Measurements from ENCODE around the gene PPM1L. TPM values are rescaled to one million over a fixed set of nuclear protein-coding genes. Genes with fewer than 3 reads are reported as not detected.

The PPM1L gene
- total RNA-seq, 1 donor from 2014 or later: 13.5 TPM

DNA sequence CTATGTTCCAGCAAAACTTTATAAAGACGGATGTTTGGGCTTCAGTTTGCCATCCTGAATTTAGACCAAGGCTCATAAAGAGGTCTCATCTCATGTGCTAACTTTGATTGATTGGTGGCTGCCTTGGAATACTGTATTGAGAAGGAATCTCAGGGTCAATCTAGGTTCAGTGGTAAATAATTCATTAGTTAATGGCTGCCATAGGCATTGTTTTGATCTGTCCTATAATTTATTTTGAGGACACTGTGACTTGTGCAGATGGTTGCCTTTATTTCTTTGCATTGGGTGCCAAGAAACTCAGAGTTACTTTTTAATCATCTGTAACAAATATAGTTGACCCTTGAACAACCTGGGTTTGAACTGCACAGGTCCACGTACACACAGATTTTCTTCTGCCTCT lies 189.3 kb downstream of the PPM1L start:
- ATAC-seq: no peak
- peaks cover 8% of the 10 kb centered on the region for H3K4me1 ChIP-seq
- H3K9me3 ChIP-seq: no peaks in the 10 kb centered on the region
- DNase-seq: no peak
- no peaks in the 10 kb centered on the region for H3K27me3 ChIP-seq
- H3K4me3 ChIP-seq: no peak overlapping the region
- no peak overlapping the region for H3K27ac ChIP-seq
- H3K36me3 ChIP-seq: no peaks in the 10 kb centered on the region
- intact Hi-C loops (cut with DNase I): no loop called here
- TF ChIP-seq, protein P1, sequence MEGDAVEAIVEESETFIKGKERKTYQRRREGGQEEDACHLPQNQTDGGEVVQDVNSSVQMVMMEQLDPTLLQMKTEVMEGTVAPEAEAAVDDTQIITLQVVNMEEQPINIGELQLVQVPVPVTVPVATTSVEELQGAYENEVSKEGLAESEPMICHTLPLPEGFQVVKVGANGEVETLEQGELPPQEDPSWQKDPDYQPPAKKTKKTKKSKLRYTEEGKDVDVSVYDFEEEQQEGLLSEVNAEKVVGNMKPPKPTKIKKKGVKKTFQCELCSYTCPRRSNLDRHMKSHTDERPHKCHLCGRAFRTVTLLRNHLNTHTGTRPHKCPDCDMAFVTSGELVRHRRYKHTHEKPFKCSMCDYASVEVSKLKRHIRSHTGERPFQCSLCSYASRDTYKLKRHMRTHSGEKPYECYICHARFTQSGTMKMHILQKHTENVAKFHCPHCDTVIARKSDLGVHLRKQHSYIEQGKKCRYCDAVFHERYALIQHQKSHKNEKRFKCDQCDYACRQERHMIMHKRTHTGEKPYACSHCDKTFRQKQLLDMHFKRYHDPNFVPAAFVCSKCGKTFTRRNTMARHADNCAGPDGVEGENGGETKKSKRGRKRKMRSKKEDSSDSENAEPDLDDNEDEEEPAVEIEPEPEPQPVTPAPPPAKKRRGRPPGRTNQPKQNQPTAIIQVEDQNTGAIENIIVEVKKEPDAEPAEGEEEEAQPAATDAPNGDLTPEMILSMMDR (IDR thresholded peaks at IDR 0.05): no peak

DNA sequence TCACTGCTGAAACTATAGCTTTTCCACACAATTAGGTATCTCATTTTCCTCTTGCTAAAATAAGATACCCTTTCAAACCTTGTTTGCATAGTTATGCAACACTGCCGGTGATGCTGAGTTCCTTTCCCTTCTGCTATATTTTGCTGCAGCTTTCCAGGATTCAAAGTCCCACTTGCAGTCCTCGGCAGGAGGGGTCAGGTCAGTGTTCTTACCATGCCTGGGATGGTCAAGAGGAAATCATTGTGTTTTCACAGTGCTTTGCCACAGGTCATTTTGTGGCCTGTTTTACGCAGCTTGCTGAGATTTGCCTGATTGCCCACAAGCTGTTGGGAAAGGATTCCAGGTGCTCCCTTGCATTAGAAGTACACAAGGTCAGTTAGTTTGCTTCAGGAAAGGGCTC lies 192.2 kb downstream of the PPM1L start:
- Histone ChIP-seq H3K4me1 (peaks cover 6% of the 10 kb centered on the region), H3K27ac (no peak overlapping the region), H3K36me3 (no peaks in the 10 kb centered on the region), H3K27me3 (no peaks in the 10 kb centered on the region), H3K4me3 (no peak overlapping the region), H3K9me3 (no peaks in the 10 kb centered on the region)
- DNase-seq (no peak), ATAC-seq (no peak)
- intact Hi-C loops (cut with DNase I): no loop called here
- TF ChIP-seq, protein P1 (IDR thresholded peaks at IDR 0.05): no peak

DNA sequence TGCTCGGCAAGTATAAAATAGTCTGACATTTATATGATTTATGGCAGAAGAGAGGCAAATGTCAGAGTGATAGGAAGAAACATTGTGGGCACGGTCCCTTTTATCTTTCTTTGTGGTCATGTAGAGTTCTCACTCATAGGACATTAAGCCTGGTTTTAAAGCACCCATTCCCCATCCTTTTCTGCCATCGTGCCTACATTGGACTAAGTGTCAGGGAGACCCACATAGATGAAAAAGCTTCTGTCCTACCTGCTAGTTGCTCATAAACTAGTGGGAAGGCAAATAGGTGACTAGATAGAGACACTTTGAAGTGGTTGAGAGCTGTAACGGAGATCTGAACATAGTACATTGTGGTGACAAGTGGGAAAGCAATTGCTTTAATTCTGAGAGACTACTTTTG lies 193.4 kb downstream of the PPM1L start:
- Histone ChIP-seq H3K27ac (no peak overlapping the region), H3K27me3 (no peaks in the 10 kb centered on the region), H3K9me3 (no peaks in the 10 kb centered on the region), H3K4me3 (no peak overlapping the region), H3K36me3 (no peaks in the 10 kb centered on the region), H3K4me1 (peaks cover 6% of the 10 kb centered on the region)
- ATAC-seq (no peak), DNase-seq (no peak)
- intact Hi-C loops (cut with DNase I): no loop called here
- TF ChIP-seq, protein P1 (IDR thresholded peaks at IDR 0.05): no peak

DNA sequence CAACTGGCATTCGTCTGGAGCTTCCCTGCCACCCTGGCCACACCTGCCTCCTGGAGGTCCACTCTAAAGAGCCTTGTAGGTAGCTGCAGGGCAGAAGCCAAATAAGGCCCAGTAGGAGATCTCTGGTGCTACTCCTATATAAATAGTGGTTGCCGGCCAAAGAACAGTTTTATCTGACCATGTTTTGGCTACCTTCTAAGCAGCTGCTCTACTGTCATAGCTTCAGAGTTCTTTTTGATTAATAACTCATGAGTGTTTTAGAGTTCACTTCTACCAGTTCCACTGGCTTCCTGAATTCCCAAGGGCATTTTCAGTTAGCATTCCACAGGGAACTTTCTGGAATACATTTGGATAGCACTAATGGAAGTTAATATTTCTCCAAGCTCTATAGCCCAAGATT lies 194.5 kb downstream of the PPM1L start:
- no peaks in the 10 kb centered on the region for H3K27me3 ChIP-seq
- H3K9me3 ChIP-seq: no peaks in the 10 kb centered on the region
- ATAC-seq (no peak), DNase-seq (no peak)
- peaks cover 6% of the 10 kb centered on the region for H3K4me1 ChIP-seq
- intact Hi-C loops (cut with DNase I): no loop called here
- H3K4me3 ChIP-seq: no peak overlapping the region
- TF ChIP-seq, protein P1 (IDR thresholded peaks at IDR 0.05): no peak
- H3K36me3 ChIP-seq: no peaks in the 10 kb centered on the region
- no peak overlapping the region for H3K27ac ChIP-seq

DNA sequence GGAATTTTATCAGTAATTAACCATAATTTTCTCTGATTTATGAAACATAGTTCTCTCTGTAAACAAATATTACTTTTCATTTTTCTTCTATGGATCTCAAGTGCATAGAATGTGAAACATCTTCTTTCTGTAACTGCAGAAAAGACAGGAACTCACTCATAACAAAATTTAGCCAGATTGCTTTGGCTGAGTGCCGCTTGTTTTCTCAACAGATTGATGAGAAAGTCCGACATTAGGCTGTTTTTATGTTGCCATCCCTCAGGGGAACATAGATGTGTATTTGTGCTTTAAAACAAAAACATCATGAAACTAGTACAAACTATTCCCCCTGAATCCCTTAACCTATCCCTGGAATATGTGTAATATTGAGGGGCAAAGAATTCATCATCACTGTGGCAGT lies 194.9 kb downstream of the PPM1L start:
- ATAC-seq: no peak
- Histone ChIP-seq H3K4me3 (no peak overlapping the region), H3K4me1 (peaks cover 6% of the 10 kb centered on the region), H3K27me3 (no peaks in the 10 kb centered on the region), H3K27ac (no peak overlapping the region), H3K9me3 (no peaks in the 10 kb centered on the region), H3K36me3 (no peaks in the 10 kb centered on the region)
- TF ChIP-seq, protein P1 (IDR thresholded peaks at IDR 0.05): no peak
- no peak for DNase-seq
- intact Hi-C loops (cut with DNase I): no loop called here

All from upper lobe of right lung (tissue), 1 donor.